ENCODE data around the gene FIBCD1. TPM values are rescaled to one million over a fixed set of nuclear protein-coding genes. Genes with fewer than 3 reads are reported as not detected.

The FIBCD1 gene
- polyA plus RNA-seq, 6 donors from 2014 or later, result not detected

GRCh38 chr9:130906735-130907416 lies 32.2 kb downstream of the FIBCD1 start:
- no peak for ATAC-seq (ENCODE audit: low read depth in 2 of 2)

GRCh38 chr9:130905902-130906734 lies 32.9 kb downstream of the FIBCD1 start:
- no peaks in the 10 kb centered on the region for H3K36me3 Mint-ChIP-seq
- no peak overlapping the region for H3K27ac Mint-ChIP-seq
- H3K4me1 Mint-ChIP-seq, result peaks cover 0 to 4% (median 0%) of the 10 kb centered on the region in 3 donors
- DNase-seq, result no peak
- peaks cover 0 to 16% (median 0%) of the 10 kb centered on the region in 3 donors for H3K27me3 Mint-ChIP-seq
- no peaks in the 10 kb centered on the region for H3K9me3 Mint-ChIP-seq
- no peak overlapping the region for H3K4me3 Mint-ChIP-seq
- ATAC-seq (ENCODE audit: low read depth in 2 of 2), result no peak

More at GRCh38 chr9:130906735-130907416, 32.2 kb downstream of the FIBCD1 start:
- Mint-ChIP-seq H3K9me3 (no peaks in the 10 kb centered on the region), H3K27ac (no peak overlapping the region), H3K4me3 (peak overlapping the region in 1 of 8 donors; percentile 66), H3K27me3 (peaks cover 0 to 15% (median 0%) of the 10 kb centered on the region in 3 donors), H3K4me1 (peaks cover 0 to 4% (median 0%) of the 10 kb centered on the region in 3 donors), H3K36me3 (no peaks in the 10 kb centered on the region)
- DNase-seq, result no peak

- Mint-ChIP-seq H3K27me3 (peaks cover 0 to 24% (median 7%) of the 10 kb centered on the region in 3 donors), H3K27ac (no peak overlapping the region), H3K4me1 (no peaks in the 10 kb centered on the region), H3K9me3 (no peaks in the 10 kb centered on the region), H3K4me3 (no peak overlapping the region), H3K36me3 (no peaks in the 10 kb centered on the region)
- DNase-seq (no peak), ATAC-seq (ENCODE audit: low read depth in 2 of 2) (no peak)
Measured at GRCh38 chr9:130905125-130905901, 33.7 kb downstream of the FIBCD1 start.

- H3K4me3 Mint-ChIP-seq, result no peak overlapping the region
- H3K27me3 Mint-ChIP-seq, result peaks cover 0 to 33% (median 9%) of the 10 kb centered on the region in 3 donors
- H3K4me1 Mint-ChIP-seq, result no peaks in the 10 kb centered on the region
- no peak overlapping the region for H3K27ac Mint-ChIP-seq
- H3K9me3 Mint-ChIP-seq, result no peaks in the 10 kb centered on the region
- no peak for DNase-seq
- ATAC-seq (ENCODE audit: low read depth in 2 of 2), result no peak
- no peaks in the 10 kb centered on the region for H3K36me3 Mint-ChIP-seq
Measured at GRCh38 chr9:130904070-130905044, 34.7 kb downstream of the FIBCD1 start.

GRCh38 chr9:130903194-130904069 lies 35.6 kb downstream of the FIBCD1 start:
- no peaks in the 10 kb centered on the region for H3K9me3 Mint-ChIP-seq
- ATAC-seq (ENCODE audit: low read depth in 2 of 2), result no peak
- peaks cover 0 to 34% (median 9%) of the 10 kb centered on the region in 3 donors for H3K27me3 Mint-ChIP-seq
- no peak overlapping the region for H3K4me3 Mint-ChIP-seq
- no peaks in the 10 kb centered on the region for H3K4me1 Mint-ChIP-seq
- no peak for DNase-seq
- no peaks in the 10 kb centered on the region for H3K36me3 Mint-ChIP-seq
- no peak overlapping the region for H3K27ac Mint-ChIP-seq

- no peak overlapping the region for H3K4me3 Mint-ChIP-seq
- H3K36me3 Mint-ChIP-seq, result no peaks in the 10 kb centered on the region
- ATAC-seq (ENCODE audit: low read depth in 2 of 2) (no peak), DNase-seq (no peak)
- H3K4me1 Mint-ChIP-seq, result no peaks in the 10 kb centered on the region
- no peaks in the 10 kb centered on the region for H3K9me3 Mint-ChIP-seq
- H3K27me3 Mint-ChIP-seq, result peaks cover 0 to 34% (median 9%) of the 10 kb centered on the region in 3 donors
- H3K27ac Mint-ChIP-seq, result no peak overlapping the region
Measured at GRCh38 chr9:130902204-130903185, 36.6 kb downstream of the FIBCD1 start.

- no peaks in the 10 kb centered on the region for H3K9me3 Mint-ChIP-seq
- H3K27ac Mint-ChIP-seq, result no peak overlapping the region
- no peak for ATAC-seq (ENCODE audit: low read depth in 2 of 2)
- no peak overlapping the region for H3K4me3 Mint-ChIP-seq
- H3K4me1 Mint-ChIP-seq, result no peaks in the 10 kb centered on the region
- H3K27me3 Mint-ChIP-seq, result peaks cover 0 to 34% (median 9%) of the 10 kb centered on the region in 3 donors
- no peaks in the 10 kb centered on the region for H3K36me3 Mint-ChIP-seq
- no peak for DNase-seq
Measured at GRCh38 chr9:130901498-130902203, 37.4 kb downstream of the FIBCD1 start.

GRCh38 chr9:130900701-130901497 lies 38.1 kb downstream of the FIBCD1 start:
- Mint-ChIP-seq H3K4me1 (no peaks in the 10 kb centered on the region), H3K27ac (no peak overlapping the region), H3K27me3 (peaks cover 0 to 33% (median 9%) of the 10 kb centered on the region in 3 donors), H3K36me3 (no peaks in the 10 kb centered on the region), H3K4me3 (no peak overlapping the region), H3K9me3 (no peaks in the 10 kb centered on the region)
- no peak for ATAC-seq (ENCODE audit: low read depth in 2 of 2)
- DNase-seq, result no peak

GRCh38 chr9:130899051-130899748 lies 39.8 kb downstream of the FIBCD1 start:
- ATAC-seq (ENCODE audit: low read depth in 2 of 2) (no peak), DNase-seq (no peak)
- no peaks in the 10 kb centered on the region for H3K4me1 Mint-ChIP-seq
- no peaks in the 10 kb centered on the region for H3K36me3 Mint-ChIP-seq
- H3K27ac Mint-ChIP-seq, result no peak overlapping the region
- H3K27me3 Mint-ChIP-seq, result peaks cover 0 to 23% (median 9%) of the 10 kb centered on the region in 3 donors
- no peaks in the 10 kb centered on the region for H3K9me3 Mint-ChIP-seq
- no peak overlapping the region for H3K4me3 Mint-ChIP-seq

- ATAC-seq (ENCODE audit: low read depth in 2 of 2) (no peak), DNase-seq (no peak)
- Mint-ChIP-seq H3K4me1 (peaks cover 0 to 4% (median 2%) of the 10 kb centered on the region in 3 donors), H3K27me3 (peaks cover 0 to 20% (median 9%) of the 10 kb centered on the region in 3 donors), H3K36me3 (no peaks in the 10 kb centered on the region), H3K9me3 (no peaks in the 10 kb centered on the region), H3K4me3 (peak overlapping the region in 1 of 8 donors; percentile 15), H3K27ac (no peak overlapping the region)
Measured at GRCh38 chr9:130898552-130898852, 40.5 kb downstream of the FIBCD1 start.
